Measurements from ENCODE around the gene MED16.

MED16 gene

DNA sequence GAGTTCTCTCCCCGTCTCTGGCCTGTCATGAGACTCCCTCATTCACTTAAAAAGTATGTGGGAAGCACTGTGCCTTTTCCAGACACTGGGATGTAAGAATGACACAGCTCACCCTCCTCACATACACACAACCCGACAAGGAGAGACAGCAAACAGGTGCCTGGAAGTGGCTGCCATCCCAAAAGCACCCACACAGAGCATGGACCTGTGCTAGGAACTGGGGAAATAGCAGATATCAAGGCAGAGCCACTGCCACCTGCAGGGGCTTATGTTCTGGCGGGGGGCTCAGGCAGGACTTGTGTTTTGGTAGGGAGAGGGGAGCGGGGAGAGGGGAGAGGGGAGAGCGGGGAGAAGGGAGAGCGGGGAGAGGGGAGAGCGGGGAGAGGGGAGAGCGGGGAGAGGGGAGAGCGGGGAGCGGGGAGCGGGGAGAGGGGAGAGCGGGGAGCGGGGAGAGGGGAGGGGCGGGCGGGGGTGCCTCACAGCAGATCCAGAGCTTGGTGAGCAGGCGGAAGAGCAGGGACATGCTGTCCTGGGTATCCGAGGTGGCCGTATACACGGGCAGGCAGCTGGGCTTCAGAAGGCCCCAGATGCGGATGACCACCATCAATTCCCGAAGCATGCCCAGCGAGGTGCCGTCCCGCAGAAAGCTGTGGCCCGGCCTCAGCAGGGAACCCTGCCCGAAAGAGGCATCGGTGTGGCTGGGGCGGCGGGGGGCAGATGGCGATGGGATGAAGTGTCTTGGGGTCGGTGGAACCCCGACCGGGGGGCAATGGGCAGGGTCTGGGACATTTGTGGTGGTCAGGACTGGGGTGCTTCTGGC lies 21.3 kb downstream of the MED16 start:
- peak; percentile 50 for DNase-seq (ENCODE audit: low read depth, low spot score)

DNA sequence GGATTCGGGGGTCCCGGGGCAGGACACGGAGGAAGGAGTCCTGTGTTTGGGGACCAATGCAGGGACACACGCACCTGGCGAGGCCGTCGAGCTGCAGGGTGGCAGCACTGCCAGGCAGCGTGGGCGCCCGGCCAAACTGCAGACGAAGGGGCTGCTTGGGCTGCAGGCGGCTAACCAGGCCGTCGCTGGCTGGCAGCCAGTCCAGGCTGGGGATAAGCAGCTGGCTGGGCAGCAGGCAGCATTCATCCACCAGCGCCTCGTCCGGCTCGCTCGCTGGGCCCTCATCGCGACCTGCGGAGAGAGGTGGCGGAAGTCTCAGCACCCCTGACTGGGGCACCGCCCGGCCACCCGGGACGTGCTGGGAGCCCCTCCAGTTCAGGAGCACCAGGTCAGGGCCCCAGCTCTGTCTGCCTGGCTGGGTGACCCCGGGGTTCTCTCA lies 22.0 kb downstream of the MED16 start:
- DNase-seq (ENCODE audit: low read depth, low spot score) = no peak

DNA sequence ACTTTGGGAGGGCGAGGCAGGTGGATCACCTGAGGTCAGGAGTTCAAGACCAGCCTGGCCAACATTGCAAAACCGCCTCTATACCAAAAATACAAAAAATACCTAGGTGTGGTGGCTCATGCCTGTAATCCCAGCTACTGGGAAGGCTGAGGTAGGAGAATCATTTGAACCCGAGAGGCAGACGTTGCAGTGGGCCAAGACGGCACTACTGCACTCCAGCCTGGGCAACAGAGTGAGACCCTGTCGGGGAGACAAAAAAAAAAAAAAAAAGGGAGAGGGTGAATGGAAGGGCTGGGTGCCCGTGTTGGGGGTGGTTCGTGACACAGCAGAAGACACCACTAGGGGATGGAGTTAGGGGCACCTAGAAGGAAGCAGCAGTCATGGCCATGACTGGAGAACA lies 22.7 kb downstream of the MED16 start:
- no peak for DNase-seq (ENCODE audit: low read depth, low spot score)

DNA sequence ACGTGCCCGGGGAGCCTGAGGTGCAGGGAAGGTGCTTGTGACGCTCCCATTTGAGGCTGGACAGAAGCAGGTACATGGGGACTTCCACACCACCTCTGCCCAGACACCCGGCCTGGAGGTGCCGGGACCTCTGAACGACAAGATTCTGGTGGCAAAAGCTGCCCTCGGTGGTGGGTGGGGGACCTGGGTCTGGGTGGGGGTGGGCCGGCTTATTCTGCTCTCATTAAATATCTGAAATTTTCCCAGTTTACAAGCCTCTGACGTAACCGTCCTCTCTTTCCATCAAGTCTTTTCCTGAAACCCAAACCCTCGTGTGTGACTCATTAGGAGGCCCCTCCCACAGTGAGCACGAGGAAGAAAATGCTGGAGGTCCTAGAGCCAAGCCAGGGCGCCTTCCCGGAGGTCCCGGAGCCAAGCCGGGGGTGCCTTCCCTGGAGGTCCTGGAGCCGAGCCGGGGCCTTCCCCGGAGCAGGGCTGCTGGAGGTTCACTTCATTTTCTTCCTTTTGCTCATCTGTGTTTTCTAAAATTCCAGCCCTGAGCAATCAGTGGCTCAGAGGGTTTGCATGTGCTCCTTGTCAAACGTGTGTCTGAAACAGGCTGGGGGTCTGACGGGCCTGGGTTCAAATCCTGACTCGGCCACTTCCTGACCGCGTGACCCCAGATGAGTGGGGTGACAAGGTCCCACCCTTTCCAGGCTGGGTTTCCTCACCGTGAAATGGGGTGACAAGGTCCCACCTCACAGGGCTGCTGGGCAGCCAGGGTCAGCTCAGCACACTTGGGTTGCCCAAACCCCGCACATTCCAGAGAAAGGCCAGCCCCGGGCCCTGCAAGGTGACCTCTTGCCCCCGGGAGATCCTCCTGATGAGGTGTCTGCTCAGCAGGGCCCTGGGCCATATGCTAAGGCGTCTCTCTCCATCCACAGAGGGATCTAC lies 23.5 kb downstream of the MED16 start:
- peak; percentile 76 for DNase-seq (ENCODE audit: low read depth, low spot score)

DNA sequence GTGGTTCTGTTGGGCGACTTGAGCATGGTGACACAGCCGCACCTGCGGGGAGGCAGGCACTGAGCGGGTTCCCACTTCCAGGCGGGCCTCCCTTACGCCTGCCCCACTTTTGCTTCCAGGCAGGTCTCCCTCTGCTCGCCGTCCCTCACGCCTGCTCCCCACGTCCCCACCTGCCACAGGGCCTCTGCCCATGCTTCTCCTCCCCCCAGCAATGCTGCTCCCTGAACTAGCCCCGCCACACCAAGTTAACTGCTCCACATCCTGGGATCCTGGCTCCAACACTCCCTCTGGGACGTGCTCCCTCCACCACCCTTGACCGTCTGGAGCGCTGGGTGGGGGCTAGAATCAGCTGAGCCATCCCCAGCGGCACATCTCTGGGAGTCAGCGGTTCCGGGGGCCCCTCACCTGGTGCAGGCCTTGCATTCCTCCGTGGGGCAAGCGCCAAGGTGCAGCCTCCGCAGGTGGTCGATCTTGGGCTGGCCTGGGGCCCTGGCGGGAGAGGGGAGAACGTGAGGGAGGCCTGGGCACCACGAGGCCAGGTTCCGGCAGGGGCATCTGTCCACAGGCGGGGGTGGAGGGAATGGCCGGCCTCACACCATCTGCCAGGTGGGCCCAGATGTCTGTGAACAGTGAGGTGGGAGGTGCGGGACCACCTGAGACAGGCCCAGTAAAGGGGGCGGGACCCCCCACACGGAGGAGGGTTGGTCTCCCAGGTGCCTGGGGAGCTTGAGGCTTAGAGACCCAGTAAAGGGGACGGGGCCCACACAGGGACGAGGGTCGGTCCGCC lies 24.3 kb downstream of the MED16 start:
- no peak for DNase-seq (ENCODE audit: low read depth, low spot score)

DNA sequence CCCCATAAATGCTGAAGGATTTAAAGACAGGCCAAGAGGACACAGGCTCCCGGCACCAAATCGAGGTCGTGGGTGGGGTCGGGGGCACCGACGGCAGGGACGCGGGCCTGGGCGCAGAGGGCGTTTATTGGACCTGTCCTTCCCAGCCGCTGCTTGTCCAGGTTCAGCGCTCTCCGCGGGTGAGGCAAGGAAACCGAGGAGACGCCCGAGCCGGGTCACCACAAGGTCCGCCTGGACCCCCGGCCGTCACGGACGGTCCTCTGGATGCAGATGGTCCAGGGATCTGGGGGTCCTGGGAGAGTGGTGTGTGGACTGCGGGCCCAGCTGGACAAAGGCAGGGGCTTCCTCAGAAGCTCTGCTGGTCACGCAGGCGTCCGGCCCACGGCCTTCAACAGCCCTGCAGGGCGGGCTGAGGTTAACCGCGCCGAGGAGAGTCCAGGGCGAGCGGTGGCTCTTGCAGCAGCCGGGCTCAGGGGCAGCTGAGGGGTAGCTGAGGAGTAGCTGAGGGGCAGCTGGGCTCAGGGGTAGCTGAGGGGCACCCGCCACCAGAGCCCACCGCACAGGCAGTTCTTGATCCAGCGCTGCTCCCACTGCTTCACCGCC lies 25.0 kb downstream of the MED16 start:
- DNase-seq (ENCODE audit: low read depth, low spot score) = no peak

DNA sequence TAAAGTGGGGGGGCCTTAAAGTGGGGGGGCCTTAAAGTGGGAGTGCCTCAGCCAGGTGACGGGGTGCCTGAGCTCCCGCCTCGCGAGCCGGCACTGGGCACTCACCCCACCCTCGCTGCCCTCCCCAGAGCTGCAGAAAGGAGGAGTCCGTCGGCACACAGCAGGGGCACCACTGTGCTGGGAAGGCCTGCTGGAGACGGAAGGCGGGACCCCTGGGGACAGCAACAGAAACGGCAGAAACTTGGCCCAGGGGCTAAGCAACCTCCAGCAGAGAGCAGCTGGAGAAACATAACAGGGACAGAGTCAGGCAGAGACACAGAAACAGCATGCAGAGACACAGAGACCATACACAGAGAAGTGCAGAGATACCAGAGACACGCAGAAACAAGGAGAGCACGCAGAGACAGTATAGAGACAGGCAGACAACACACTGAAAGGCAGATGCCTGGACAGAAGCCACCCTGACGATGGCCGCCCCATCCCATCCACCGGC lies 25.6 kb downstream of the MED16 start:
- DNase-seq (ENCODE audit: low read depth, low spot score) = peak; percentile 74

DNA sequence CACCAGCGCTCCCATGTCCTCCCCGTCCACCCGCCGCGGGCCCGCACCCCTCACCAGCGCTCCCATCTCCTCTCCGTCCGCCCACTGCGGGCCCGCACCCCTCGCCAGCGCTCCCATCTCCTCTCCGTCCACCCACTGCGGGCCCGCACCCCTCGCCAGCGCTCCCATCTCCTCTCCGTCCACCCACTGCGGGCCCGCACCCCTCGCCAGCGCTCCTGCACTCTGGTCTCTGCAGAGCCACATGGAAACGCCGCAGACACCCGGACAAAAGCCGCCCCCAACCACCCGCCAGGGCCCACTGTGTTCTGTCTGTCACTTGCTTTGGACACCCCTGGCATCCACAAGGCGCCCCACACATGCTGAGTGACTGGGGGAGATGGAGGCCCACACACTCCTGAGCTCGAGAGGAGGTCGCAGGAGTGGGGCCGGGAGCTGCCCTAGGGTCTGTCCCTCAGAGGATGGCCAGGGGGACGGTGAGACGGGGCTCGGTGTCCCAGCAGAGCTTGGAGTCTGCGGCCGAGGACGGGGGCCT lies 26.2 kb downstream of the MED16 start:
- DNase-seq (ENCODE audit: low read depth, low spot score) = no peak

DNA sequence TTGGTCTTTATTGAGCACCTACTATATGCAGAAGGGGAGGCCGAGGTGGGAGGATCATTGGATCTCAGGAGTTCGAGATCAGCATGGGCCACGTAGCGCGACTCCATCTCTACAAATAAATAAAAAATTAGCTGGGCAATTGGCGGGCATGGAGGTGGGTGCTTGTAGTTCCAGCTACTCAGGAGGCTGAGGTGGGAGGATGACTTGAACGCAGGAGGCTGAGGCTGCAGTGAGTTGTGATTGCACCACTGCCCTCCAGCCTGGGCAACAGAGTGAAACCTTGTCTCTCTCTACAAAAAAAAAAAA lies 29.7 kb downstream of the MED16 start:
- DNase-seq (ENCODE audit: low read depth, low spot score) = no peak

DNA sequence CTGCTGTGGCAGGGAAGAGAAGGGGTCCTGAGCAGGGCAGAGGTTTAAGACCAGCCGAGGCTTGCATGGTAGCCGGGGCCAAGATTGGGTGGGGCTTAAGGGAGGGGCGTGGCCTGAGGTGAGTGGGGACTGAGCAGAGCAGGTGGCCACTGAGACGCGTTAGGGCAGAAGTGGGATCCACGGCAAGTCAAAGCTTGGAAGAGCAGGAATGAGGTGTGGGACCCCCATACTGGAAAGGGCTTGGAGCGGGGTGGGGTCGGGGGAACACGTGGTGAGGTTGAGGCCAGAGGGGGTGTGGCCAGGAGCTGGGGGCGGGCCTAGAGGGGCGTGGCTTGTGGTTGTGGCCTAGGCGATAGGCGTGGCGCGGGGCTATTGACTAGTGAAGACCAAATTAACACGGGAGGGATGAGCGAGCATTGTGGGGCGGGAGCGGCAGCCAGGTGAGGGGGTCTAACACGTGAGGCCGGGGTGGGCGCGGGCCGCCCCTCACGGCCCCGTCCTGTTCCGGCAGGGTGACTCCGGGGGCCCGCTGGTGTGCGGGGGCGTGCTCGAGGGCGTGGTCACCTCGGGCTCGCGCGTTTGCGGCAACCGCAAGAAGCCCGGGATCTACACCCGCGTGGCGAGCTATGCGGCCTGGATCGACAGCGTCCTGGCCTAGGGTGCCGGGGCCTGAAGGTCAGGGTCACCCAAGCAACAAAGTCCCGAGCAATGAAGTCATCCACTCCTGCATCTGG lies 30.2 kb downstream of the MED16 start:
- peak; percentile 85 for DNase-seq (ENCODE audit: low read depth, low spot score)

DNA sequence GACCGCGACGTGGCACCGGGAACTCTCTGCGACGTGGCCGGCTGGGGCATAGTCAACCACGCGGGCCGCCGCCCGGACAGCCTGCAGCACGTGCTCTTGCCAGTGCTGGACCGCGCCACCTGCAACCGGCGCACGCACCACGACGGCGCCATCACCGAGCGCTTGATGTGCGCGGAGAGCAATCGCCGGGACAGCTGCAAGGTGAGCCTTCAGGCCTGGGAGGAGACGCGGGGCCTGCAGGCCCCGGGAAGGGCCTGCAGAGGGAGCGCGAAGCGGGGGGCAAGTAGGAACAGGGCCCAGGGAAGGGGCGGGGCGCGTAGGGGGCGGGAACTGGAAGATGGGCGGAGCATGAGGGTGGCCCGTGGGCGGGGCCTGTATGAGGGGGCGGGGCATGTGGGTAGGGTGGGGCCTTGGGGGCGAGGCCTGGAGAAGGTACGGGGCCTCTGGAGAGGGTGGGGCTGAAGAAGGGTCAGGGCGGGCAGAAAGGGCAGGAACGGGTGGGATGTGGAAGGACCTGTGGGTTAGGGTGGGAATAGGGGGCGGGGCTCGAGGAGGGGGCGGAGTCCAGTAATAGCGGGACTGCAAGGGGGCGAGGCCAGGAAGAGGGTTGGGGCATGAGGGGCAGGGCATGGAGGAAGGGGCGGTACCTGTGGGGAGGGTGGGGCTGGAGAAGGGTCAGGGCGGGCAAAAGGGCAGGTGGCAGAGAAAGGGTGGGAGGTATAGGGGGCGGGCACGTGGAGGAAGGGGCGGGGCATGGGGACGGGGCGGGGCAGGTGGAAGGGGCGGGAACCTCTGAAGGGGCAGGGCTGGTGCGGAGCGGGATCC lies 31.0 kb downstream of the MED16 start:
- DNase-seq (ENCODE audit: low read depth, low spot score) = peak; percentile 94

DNA sequence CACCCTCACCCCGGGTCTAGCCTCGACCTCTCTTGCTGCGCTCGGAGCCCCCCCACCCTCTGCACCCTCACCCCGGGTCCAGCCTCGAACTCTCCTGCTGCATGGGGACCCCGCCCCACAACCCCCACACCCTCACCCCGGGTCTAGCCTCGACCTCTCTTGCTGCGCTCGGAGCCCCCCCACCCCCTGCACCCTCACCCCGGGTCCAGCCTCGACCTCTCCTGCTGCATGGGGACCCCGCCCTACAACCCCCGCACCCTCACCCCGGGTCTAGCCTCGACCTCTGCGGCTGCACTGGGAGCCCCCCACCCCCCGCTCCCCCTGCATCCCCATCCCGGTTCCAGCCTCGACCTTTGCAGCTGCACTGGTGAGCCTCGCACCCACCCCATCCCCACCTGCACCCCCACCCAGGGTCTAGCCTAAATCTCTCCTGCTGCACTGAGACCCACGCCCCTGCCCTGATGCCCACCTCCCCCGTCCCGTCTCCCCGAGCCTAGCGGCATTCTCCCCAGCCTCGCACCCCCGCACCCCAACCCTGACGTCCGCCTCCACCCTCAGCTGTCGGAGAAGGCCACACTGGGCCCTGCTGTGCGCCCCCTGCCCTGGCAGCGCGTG lies 31.7 kb downstream of the MED16 start:
- DNase-seq (ENCODE audit: low read depth, low spot score) = no peak

DNA sequence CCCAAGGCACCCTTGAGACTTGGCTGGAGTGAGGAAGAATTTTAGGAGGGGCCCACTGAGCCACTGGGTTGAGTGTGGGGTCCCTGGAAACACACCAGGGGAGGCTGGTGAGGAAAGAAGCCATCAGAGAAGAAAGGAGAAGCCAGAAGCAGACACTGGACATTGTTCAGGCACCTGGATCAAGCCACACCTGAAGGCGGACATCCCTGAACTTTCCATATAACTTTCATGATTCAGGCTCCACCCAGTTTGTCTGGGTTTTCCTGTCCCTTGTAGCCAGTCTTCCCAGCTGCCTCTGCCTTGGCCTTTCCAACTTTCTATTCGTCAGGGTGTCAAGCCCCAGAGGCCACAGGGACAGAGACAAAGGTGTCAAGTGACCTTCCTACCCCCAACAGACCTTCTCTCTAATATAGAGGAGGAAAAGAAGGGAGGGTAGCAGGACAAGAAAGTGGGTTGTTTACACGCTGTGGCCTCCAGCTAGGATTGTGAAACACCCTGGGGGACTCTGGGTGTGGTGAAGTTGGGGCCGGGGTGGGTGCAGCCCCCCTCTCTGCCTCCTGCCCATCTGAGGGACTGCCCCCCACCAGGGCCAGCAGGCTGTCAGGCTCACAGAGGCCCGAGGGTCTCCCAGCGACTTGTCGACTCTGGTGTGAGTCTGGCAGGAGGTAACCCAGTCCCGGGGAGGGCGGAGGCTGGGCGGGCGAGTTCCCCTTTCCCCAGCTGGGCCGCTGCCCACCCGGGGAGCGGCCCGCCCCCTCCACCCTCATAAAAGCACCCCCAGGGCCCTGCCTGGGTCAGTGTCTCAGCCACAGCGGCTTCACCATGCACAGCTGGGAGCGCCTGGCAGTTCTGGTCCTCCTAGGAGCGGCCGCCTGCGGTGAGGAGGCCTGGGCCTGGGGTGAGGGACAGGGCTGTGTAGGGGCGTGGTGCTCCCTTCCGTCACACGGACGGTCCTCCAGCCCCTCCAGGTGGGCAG lies 33.8 kb downstream of the MED16 start, which contains the start of gene CFD:
Gene CFD, plus strand, starts transcription at position 797 of the 976 bp plus-strand sequence. Its CDS starts 26 bp downstream, at position 823.
- DNase-seq (ENCODE audit: low read depth, low spot score) = peak; percentile 62

DNA sequence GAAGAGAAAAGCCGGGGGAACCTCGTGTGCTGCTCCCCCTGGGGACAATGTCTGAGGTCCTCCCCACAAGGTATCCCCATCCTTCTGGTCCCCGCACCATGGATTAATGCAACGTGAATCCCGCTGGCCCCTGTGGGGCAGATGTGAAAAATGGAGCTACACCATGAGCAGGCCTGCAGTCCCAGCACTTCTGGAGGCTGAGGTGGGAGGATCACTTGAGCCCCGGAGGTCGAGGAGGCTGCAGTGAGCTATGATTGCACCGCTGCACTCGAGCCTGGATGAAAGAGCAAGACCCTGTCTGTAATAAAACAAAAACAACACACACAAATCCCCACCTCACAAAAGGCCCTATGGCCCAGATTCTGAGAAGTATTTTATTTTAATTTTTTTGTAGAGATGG lies 34.7 kb downstream of the MED16 start:
- DNase-seq (ENCODE audit: low read depth, low spot score) = no peak

DNA sequence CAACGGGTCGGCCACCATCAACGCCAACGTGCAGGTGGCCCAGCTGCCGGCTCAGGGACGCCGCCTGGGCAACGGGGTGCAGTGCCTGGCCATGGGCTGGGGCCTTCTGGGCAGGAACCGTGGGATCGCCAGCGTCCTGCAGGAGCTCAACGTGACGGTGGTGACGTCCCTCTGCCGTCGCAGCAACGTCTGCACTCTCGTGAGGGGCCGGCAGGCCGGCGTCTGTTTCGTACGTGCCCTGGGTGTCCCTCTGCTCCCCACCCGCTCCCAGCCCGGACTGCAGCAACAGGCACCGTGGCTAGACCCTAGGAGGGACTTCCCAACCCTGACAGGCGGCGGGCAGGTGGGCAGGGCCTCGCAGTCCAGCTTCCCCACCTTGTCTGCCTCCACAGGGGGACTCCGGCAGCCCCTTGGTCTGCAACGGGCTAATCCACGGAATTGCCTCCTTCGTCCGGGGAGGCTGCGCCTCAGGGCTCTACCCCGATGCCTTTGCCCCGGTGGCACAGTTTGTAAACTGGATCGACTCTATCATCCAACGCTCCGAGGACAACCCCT lies 37.3 kb downstream of the MED16 start:
- no peak for DNase-seq (ENCODE audit: low read depth, low spot score)

DNA sequence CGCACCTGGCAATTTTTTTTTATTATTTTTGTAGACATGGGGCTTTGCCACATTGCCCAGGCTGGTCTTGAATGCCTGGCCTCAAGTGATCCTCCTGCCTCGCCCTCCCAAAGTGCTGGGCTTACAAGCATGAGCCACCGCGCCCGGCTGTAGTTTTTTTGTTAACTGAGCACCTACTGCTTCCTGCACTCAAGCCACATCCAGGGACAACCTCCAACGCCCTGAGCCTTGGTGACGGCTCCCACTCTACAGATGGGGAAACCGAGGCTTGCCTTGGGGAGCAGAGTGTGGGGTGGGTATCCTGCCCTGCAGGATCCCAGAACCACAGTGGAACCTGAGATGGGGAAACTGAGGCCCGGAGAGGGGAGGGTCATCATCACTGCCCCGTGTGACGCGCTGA lies 37.8 kb downstream of the MED16 start:
- DNase-seq (ENCODE audit: low read depth, low spot score) = no peak

DNA sequence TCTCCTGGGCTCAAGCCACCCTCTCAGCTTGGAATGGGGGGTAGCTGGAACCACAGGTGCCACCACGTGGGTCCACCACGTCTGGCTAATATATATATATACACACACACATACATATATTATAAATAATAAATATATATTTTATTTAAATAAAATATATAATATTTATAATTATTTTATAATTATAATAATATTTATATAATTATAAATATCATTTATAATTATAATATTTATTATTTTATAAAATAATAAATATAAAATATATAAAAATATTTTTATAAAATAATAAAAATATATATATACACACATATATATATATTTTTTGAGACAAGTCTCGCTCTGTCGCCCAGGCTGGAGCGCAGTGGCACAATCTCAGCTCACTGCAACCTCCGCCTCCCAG lies 38.4 kb downstream of the MED16 start:
- no peak for DNase-seq (ENCODE audit: low read depth, low spot score)
